Measurements from ENCODE around the gene HELQ. TPM values are rescaled to one million over a fixed set of nuclear protein-coding genes. Genes with fewer than 3 reads are reported as not detected.

Gene HELQ
- total and polyA plus RNA-seq, 12 donors = 12.1 to 80.0 (median 32.7) TPM

- Histone ChIP-seq H3K27me3 (no peaks in the 10 kb centered on the region), H3K27ac (no peak overlapping the region), H3K4me1 (replicated peaks in 1 of 2) (peaks cover 12 to 13% of the 10 kb centered on the region in 2 donors), H3K4me3 (no peak overlapping the region), H3K36me3 (replicated peaks in 1 of 2) (no peaks in the 10 kb centered on the region), H3K9me3 (replicated peaks in 1 of 3) (no peaks in the 10 kb centered on the region)
- intact Hi-C loops (cut with DNase I) = no loop called here
- TF ChIP-seq, protein P1, sequence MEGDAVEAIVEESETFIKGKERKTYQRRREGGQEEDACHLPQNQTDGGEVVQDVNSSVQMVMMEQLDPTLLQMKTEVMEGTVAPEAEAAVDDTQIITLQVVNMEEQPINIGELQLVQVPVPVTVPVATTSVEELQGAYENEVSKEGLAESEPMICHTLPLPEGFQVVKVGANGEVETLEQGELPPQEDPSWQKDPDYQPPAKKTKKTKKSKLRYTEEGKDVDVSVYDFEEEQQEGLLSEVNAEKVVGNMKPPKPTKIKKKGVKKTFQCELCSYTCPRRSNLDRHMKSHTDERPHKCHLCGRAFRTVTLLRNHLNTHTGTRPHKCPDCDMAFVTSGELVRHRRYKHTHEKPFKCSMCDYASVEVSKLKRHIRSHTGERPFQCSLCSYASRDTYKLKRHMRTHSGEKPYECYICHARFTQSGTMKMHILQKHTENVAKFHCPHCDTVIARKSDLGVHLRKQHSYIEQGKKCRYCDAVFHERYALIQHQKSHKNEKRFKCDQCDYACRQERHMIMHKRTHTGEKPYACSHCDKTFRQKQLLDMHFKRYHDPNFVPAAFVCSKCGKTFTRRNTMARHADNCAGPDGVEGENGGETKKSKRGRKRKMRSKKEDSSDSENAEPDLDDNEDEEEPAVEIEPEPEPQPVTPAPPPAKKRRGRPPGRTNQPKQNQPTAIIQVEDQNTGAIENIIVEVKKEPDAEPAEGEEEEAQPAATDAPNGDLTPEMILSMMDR (IDR thresholded peaks at IDR 0.05) = no peak
- WGBS, 4 donors = 83 to 89% (median 86%) methylated on average over 4 of the region's 4 CpGs
- no peak for DNase-seq
These were observed 61.7 kb downstream of the HELQ start for GRCh38 chr4:83393908-83394307.

DNA sequence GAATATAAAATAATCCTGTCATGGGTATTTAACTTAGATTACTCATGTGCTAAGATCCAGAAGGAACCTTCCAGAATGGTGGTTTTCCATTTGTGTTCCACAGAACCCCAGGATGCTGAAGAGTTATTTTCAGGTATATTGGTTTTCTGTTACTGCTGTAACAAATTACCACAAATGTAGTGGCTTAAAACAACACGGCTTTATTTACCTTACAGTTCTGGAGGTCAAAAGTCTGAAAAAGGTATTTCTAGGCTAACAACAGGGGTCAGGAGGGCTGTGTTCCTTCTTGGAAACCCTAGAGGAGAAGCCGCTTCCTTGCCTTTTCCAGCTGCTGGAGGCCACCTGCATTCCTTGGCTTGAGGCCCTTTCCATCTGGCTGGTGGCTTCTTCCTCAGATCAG lies 63.1 kb downstream of the HELQ start:
- TF ChIP-seq POLR2A (IDR thresholded peaks at IDR 0.05) = no peak
- TF ChIP-seq, protein P1 (IDR thresholded peaks at IDR 0.05) = no peak
- Histone ChIP-seq H3K4me1 (replicated peaks in 1 of 2) (peaks cover 26 to 27% of the 10 kb centered on the region in 2 donors), H3K27me3 (no peaks in the 10 kb centered on the region), H3K27ac (no peak overlapping the region), H3K36me3 (replicated peaks in 1 of 2) (no peaks in the 10 kb centered on the region), H3K4me3 (no peak overlapping the region), H3K9me3 (replicated peaks in 1 of 3) (no peaks in the 10 kb centered on the region)
- no peak for DNase-seq
- 87 to 95% (median 89%) methylated on average over 2 of the region's 2 CpGs for WGBS, 4 donors
- intact Hi-C loops (cut with DNase I) = no loop called here

DNA sequence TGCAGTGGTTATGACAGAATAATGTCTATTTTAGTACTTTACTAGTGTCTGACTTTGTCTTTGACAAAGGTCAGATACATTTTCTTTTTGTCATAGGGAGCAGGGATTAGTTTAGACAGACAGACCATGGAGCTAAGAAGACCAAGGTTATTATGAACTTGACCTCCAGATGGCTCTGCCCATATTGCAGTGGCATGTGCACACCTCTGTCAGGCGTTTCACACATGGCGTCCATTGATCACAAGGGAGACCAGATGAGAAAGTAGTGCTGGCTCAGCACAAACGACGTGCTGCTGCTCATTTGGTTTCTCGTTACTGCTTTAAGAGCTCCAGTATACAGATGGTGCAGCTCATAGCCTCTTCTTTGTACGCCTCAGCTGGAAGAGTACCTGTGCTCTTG lies 64.7 kb downstream of the HELQ start:
- no peaks in the 10 kb centered on the region for H3K36me3 ChIP-seq (replicated peaks in 1 of 2)

DNA sequence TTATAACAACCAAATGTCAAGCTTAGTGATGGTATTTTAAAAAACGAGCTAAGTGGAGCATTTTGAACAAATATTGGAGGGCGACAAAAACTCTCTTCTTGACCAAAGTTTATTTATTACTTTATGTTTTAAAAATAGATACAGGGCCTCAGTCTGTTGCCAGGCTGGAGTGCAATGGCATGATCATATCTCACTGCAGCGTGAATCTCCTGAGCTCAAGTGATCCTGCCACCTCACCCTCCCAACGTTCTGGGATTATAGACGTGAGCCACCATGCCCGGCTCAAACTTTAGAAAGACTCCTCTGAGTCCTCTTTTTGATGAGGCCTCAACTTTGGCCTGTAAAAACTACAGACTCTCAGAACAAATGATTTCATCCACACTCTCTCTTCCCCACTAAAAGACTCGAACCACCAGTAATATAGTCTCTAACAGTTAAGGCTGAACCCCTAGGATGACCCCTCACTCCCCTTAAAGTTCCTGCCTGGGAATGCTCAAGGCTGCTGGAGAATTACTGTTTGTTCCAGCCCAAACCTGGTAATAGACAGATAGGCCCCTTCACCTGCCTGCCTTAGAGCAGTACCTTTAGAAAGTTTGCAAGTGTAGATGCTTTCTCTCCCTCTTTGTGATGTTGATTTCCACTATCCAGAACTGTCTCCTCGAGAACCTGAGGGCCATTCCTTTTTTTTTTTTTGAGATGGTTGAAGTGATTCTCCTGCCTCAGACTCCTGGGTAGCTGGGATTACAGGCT lies 65.7 kb downstream of the HELQ start:
- Histone ChIP-seq H3K4me1 (replicated peaks in 1 of 2) (peaks cover 35% of the 10 kb centered on the region in 2 donors), H3K27ac (peak overlapping the region in 4 of 5 donors; percentile 72 to 87 (median 80)), H3K27me3 (no peaks in the 10 kb centered on the region), H3K4me3 (no peak overlapping the region), H3K9me3 (replicated peaks in 1 of 3) (no peaks in the 10 kb centered on the region), H3K36me3 (replicated peaks in 1 of 2) (no peaks in the 10 kb centered on the region)
- peak in 6 of 7 donors; percentile 33 to 59 (median 38) for DNase-seq
- WGBS, 4 donors = 50 to 62% (median 56%) methylated on average over 8 of the region's 8 CpGs
- intact Hi-C loops (cut with DNase I) = no loop called here
- no peak for TF ChIP-seq POLR2A (IDR thresholded peaks at IDR 0.05)
- TF ChIP-seq, protein P1 (IDR thresholded peaks at IDR 0.05) = no peak

More for the DNA sequence above, 64.7 kb downstream of the HELQ start:
- 78 to 83% (median 81%) methylated on average over 6 of the region's 6 CpGs for WGBS, 4 donors
- no peak for DNase-seq
- Histone ChIP-seq H3K27me3 (no peaks in the 10 kb centered on the region), H3K27ac (no peak overlapping the region), H3K9me3 (replicated peaks in 1 of 3) (no peaks in the 10 kb centered on the region), H3K4me3 (no peak overlapping the region), H3K4me1 (replicated peaks in 1 of 2) (peaks cover 35% of the 10 kb centered on the region in 2 donors)
- TF ChIP-seq, protein P1 (IDR thresholded peaks at IDR 0.05) = no peak
- TF ChIP-seq POLR2A (IDR thresholded peaks at IDR 0.05) = no peak
- intact Hi-C loops (cut with DNase I) = no loop called here
